GM19043 (cell line): Measurements from ENCODE around the gene PIGQ.

Source experiments
- ATAC-seq: cut with Tn5 transposase; IDR thresholded peaks from one replicate; pipeline ENCODE4 v1.9.1; 2021; ENCODE audit warnings: low read depth; ENCODE audit not compliant: unreplicated experiment

The PIGQ gene

GRCh38 chr16:554640-555365 is 15.0 kb upstream of the PIGQ start:
- no peak for ATAC-seq

DNA sequence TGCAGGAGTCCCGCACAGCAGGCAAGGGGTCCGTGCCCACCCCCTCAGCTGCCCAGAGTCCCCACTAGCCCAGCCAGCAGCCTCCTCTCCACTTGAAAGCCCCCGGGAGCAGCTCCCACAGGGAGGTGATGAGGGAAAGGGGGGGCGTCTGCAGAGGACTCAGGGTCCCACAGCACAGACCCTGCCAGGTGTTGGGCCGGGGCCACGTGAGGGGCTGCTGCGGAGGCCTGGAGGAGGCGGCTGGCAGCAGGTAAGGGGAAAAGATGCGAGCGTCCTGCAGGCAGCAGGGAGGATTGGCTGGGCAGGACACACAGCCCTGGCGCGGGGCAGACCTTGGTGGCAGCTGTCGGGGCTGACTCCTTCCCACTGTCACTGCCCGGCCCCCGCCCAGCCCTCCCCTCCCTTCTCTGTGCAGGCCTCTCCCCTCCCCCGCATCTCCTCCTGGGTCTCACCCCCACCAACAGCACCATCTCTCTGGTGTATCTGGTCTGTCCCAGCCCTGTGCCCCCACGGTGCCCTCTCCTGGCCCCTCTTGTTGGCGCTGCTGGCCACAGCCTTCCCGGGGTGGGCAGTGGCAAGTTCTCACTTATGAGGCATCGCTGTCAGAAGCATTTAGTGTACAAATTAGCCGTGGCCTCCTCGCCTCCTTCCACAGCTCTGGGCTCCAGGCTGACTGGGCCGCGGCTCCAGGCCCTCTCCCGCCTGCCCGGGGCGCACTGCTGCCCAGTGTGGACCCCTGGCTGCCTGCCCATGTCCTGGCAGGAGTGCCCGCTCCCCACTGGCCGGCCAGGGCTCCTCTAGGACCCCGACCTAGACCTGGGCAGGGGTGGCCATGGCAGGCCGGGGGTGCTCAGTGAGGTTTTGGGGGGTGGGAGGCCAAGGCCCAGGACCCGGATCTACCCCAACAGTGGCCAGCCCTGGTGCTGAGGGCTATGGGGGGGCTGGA is 14.0 kb upstream of the PIGQ start:
- no peak for ATAC-seq

DNA sequence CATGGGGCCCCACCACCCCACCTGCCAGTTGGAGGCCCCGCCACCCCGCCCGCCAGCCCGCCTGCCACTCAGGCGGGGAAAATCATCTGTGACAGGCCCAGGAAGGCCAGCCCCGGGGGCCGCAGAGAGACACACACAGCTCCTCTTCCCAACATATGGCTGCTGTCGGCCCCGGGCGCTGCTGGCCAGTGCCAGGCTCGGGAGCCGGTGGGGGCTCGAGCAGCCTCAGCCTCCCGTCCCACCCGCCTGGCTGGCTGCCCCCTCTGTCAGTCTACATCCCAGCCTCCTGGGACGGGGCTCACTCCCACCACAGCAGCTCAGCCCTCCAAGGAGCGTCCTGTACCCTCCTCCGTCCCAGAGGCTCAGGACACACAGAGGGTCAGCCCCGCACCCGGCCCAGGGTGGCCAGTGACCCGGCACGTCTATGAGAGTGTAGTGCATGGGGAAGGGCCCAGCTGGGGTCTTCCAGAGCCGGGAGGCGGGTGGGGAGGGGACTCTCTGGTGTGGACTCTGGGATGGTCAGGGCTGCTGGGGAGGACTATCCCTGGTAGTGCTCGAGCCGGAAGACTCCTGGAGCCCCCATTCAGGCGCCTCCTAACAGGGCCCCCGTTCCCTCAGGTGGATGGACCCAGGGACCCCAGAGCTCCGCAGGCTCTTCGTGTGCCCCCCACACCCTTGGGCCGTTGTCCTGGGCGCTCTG is 13.1 kb upstream of the PIGQ start:
- no peak for ATAC-seq

GRCh38 chr16:557463-558297 is 12.1 kb upstream of the PIGQ start:
- no peak for ATAC-seq

- ATAC-seq, result no peak
These were observed 11.3 kb upstream of the PIGQ start for GRCh38 chr16:558298-559020.

GRCh38 chr16:559021-559380 is 10.8 kb upstream of the PIGQ start:
- ATAC-seq, result no peak

DNA sequence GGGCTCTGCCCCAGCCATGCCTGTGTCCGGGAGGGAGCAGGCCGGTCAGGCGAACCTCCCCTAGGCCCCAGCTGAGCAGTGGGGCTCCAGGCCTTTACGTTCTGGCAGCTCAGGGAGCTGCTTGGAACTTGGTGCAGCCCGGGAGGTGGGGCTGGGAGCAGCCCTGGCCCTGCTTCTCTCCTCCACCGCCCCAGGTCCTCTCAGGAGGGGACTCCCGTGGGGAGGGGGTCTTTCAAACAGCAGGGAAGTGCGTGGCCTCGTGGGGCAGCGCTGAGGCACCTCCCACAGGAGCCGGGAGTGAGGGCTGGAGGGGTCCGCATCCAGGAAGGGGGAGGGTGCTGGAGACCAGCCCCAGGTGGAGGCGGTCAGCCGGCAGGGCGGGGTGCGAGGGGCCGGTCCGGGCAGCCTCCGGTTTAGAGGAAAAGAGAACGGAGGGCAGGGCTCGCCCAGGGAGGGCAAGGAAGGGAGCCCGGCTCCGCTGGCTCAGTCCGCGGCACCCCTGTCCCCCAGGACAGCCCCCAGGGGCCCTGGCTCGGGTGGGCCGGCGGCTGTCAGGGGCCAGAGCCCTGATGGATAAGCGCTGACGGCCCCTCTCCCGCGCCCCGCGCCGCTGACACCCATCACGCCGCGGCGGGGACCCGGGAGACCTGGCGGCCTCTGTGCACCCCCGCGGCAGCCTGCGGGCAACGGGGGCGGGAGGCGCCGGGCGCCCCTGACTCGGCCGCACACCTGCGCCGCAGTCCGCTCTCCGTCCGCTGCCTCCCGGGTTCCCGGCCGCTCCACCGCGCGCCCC is 10.2 kb upstream of the PIGQ start:
- no peak for ATAC-seq

DNA sequence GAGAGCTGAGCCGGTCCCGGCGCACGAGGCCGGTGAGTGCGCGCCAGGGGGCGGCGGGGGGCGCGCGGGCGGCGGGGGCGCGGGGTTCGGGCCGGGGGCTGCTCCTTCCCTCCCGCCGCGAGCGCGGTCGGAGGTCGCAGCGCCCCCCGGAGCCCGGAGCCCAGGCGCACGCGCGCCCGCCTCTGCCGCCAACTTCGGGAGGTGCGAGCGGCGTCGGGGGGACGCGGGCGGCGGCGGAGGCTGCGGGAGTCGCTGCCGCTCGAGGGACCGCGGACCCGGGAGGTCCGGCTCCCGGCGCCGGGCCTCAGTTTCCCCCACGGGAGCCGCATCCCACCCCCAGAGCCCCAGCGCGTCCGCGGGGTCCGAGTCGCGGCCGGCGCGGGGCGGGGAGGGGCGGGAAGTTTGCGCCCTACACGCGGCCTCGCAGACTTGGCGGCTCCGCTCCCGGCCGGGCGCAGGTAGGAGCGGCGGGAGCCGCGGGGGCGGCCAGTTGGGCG is 9.5 kb upstream of the PIGQ start, which contains the start of gene PRR35:
Gene PRR35 (plus strand): TSS at position 191 of the 497 bp plus-strand sequence. CDS start 2,901 bp downstream, outside the sequence.
- no peak for ATAC-seq

DNA sequence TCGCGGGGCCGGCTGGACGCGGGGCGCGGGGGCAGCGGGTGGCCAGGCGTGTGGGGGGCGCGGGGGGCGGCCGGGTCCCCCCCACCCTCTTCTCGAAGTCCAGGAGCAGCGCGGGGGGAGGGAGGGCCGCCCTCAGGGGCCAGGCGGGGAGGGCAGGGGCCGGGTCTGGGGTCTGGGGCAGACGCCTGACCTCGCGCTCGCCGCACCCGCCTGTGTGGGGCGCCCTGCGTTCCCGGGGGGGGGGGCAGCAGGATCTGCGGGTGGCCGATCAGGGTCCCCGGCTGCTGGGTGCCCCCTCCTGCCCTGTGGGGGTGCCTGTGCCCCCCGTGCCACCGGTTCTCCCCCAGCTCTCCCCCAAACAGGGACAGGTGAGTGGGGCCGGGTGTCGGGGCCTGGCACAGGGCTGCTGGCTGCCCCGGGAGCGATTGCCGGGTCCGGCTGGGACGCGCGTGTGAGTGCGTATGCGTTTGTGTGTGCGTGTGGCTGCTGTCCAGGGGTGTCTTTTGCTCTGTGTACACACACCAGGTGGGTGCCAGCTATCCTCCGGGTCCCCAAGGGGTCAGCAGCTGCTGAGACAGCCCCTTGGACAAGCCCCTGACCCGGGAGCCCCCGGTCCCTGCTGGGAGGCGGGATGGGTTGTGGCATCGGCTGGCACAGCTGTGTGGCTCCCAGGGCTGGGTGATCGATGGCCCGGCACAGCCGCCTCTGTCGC is 8.9 kb upstream of the PIGQ start:
- ATAC-seq, result no peak

- no peak for ATAC-seq
These were observed 8.4 kb upstream of the PIGQ start for GRCh38 chr16:561413-561794.

GRCh38 chr16:561957-562938 is 7.5 kb upstream of the PIGQ start:
- ATAC-seq, result no peak

GRCh38 chr16:563072-563644 is 6.6 kb upstream of the PIGQ start:
- ATAC-seq, result no peak

- ATAC-seq, result no peak
These were observed 4.9 kb upstream of the PIGQ start for GRCh38 chr16:564690-565418.

GRCh38 chr16:565419-566330 is 4.1 kb upstream of the PIGQ start:
- no peak for ATAC-seq
